Measurements from ENCODE around the gene BCL2L14. TPM values are rescaled to one million over a fixed set of nuclear protein-coding genes. Genes with fewer than 3 reads are reported as not detected.
A peak's percentile ranks its signal among the peaks of the same experiment; 100 is the strongest.

BCL2L14 gene, protein sequence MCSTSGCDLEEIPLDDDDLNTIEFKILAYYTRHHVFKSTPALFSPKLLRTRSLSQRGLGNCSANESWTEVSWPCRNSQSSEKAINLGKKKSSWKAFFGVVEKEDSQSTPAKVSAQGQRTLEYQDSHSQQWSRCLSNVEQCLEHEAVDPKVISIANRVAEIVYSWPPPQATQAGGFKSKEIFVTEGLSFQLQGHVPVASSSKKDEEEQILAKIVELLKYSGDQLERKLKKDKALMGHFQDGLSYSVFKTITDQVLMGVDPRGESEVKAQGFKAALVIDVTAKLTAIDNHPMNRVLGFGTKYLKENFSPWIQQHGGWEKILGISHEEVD
- polyA plus RNA-seq (2014; cell fraction: cytosol; rRNA removed): not detected in 2 replicates
- polyA plus RNA-seq (2014; cell fraction: nucleus; rRNA removed): not detected in 2 replicates

DNA sequence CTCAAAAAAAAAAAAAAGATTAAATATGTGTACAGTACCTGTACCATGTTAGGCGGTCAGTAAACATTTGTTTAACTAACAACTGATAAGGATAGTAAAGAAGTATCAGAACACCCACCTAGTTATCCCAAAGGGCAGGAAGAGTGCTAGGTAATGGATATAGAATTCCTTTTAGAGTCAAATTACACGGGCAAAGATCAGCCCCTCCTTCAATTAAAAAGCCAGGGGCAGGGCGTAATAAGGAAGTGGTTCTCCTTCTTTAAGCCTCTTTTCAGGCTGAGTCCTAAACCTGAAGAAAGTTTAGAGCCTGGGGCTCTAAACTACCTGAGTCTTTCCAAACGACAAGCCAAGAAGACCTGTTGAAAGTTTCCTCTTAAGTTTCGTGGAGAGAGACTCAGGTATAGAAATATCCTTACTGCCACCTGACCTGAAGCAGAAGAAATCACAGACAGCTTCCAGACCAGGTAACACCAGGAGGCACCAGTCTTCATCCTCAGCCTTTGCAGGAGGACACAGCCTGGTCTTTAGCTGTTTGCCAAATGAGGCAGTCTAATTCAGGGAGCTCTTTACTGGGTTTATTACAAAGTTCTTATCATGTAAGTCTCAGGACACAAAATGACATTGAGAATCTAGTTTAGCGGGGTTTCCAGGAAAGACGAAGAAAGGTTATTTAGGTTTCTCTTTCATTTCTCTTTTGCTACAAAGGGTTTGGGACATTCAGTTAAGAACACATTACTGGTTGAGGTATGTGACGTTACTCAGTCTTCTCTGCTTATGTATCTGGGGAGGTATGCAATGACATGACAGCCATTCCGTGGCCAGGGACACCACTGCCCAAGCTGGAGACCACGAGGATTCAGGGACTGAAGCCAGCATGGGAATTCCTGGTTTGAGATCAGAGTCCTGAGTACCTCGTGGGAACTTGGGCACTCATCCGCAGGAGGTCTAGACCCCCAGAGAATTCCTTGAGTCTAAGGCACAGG is at the start of gene BCL2L14:
BCL2L14 (plus strand) TSS at position 266 of the 983 bp plus-strand sequence. CDS start 8,367 bp downstream, outside the sequence.
- DNase-seq (ENCODE audit: low spot score): no peak

DNA sequence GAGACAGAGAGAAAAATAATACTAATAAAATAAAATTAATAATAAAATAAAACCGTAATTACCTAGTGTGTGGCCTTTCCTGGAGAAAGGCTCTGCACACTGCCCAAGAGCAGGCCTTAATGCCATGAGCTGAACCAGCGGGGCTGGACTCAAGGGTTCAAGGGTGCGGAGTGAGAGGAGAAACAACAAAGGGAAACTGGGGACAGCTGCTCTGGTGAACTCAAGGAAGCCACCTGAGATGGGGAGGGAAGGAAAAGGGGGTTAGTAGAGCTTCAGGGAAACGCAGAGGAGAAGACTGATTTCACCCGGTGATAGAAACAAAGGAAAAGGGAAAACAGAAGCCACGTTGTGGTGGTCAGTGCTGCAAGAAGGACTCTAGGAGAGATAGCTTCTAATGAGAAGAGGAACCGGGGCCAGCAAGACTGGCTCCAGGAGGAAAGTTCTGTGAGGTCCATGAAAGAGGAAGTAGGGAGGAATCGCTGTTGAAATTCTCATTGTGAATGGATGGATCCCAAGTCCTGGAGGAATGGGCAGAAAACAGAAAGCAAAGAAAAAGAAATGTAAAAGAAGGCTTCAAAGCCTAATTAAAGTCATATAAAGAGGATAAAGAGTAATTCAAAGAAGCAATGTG is 48.3 kb upstream of the BCL2L14 start:
- DNase-seq (ENCODE audit: low spot score): no peak

DNA sequence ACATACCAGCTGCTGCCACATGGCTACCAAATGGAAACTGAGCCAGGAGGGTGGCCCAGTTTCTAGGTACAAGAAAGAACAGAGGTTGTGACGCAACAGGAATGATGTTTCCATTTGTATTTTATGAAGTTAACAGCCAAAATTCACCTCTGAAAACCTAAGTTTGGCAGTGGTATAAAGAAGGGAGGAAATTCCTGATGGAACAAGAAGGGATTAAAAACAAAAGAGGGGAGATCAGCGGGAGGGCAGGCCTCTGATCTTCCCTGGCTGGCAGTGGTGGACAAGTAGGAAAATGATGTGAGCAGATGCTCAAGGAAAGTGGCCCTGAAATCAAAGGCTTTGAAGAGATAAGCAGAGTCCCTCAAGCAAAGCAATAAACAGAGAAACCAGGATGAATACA is 47.3 kb upstream of the BCL2L14 start:
- DNase-seq (ENCODE audit: low spot score): no peak

DNA sequence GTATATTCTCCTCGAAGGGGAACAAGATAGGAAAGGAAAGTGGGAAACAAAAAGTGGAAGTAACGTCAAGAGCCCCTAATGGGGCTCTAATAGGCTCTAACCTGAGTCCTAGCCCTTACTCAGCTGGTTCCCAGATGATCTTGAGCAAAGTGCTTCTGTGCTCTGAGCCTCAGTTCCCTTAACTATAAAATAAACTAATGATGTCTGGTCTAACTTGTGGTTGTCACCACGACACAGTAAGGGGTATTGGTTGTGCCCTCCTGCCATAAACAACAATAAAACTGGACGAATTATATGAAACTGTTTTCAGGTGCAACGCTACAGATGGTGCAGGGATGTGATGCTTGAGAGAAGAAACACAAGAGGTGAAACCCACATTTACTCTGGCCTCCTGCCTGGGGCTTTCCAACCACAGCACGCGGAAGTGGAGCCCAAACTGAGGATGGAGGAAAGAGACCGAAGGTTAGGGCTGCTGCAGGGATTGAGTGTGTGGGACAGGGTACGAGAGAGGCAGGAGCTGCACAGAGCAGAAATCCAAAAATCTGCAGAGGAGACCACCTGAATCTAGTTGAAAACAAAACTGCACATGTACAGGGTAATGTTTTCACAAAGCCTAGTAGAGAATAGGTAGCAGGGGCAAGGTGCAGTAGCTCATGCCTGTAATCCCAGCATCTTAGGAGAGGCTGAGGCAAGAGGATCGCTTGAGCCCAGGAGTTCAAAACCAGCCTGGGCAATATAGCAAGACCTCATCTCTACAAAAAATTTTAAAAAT is 45.6 kb upstream of the BCL2L14 start:
- DNase-seq (ENCODE audit: low spot score): no peak

DNA sequence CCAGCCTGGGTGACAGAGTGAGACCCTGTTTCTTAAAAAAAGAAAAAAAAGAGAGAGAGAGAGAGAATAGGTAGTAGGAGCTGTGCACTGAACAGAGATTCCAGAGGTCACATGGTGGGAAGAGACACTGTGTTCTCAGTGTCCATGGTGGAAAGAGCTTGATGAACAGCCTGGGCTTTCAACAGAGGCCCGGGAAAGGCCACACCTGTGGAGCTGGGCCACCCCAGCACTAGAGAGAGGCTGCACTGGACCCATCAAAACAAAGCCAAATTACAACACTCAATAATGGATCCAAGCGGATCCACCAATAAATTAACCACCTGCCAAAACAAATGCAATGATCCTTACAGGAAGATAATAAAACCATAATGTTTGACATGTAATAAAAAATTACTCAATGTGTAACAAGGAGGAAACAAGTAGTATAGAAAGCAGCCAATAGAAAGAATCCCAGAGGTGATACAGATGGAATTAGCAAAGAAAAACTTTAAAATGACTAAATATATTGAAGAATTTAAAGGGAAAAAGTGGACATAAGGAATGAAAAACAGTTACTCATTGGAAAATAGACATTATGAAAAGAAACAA is 44.8 kb upstream of the BCL2L14 start:
- DNase-seq (ENCODE audit: low spot score): no peak

DNA sequence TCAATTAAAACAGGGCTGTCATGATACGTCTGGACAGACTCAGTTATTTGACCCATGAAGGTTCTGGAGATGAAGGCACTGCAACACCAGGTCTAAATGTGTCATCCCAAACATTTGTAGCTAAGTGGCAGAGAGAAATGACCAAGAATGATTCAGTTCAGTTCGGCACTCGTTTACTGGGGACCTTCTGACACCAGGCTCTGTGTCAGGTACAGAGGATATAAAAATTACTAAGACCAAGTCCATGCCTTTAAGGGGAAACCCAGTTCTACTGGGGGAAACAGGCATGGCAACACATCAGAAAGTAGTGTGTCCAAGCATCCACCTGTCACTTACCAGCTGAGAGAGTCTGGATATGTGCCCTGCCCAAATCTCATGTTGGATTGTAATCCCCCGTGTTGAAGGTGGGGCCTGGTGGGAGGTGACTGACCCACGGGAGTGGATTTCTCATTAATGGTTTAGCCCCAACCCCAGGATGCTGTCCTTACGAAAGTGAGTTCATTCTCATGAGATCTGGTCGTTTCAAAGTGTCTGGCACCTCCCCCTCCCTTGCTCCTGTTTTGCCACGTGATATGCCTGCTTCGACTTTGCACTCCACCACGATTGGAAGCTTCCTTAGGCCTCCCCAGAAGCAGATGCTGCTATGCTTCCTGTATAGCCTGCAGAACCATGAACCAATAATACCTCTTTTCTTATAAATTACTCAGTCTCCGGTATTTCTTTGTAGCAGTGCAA is 41.9 kb upstream of the BCL2L14 start:
- no peak for DNase-seq (ENCODE audit: low spot score)

DNA sequence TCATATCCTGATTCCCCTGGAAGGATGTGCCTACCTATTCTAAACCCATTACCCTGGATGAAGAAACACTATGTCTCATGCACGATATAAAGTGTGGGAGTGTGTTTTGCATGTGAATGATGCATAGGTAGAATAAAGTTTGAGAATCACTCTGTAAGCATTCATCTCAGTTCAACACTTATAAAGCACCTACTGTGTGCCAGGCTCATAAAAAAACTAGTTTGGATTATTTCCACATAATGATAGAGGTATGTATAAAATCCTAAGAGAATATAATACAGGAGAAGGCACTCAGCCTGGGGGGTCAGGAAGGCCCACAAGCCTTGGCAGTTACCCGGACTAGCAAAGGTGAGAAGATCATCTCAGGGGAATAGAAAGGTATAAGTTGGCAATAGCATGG is 41.1 kb upstream of the BCL2L14 start:
- no peak for DNase-seq (ENCODE audit: low spot score)

DNA sequence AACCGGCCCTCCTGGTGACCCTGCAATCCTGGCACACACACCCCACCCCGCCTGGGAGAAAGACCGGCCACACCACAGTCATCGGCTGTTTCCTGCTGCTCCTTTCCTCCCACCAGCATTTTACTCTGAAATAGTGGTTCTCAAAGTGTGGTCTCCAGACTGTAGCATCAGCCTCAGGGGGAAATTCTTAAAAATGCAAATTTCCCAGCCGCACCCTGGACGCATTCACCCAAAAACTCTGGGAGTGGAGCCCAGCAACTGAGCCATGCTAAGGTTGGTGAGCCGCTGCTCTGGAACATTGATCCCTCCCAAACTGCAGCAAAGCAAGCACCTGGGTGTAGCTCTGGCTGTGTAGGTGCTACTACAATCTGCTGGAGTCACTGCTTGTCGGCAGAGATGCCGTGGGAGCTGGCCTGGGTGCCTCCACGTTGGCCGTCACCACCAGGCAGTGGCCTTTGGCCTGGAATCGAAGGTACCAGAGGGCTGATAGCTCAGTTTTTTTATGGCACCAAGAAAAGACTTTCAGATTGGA is 38.4 kb upstream of the BCL2L14 start:
- DNase-seq (ENCODE audit: low spot score): no peak

DNA sequence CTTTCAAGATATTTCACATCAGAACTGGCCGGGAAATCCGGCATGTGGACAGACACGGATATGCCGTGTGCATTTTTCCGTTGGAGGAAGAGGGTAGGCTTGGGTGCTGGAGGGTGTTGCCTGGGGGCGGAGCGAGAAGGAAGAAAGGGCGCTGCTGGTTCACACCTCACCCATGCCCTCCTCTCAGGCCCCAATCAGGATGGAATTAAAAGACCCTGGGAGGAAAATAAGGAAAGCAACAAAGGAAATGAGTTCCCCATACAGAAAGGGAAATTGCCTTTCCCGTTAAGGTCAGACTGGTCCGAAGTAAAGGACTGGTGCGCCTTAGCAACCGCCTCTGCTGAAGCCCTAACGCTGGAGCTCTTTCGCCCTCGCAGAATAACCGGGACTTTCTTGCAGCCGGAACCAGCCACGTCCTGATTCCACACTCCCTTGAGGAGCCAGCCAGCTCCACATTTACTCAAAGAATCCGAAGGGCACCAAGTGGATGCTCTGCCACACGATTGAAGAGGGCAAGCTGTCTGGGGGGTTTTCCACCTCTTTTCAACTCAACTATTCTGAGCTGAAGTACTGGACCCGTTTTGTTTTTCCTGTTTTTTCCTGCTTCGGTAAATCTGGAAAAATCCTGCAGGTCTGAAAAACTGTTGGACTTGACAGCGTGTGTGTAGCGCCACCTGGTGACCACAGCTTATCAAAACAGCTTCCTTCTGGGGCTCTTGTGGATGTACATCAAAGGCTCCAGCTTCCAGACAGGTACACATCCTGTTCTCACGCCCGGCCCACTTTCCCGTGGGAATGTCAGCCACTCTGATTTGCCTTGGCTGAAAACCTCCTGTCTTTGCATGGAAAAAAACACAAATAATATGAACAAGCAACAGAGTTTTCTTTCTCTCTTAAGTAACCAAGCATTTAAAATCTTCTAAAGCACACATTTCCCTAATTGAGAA is 37.6 kb upstream of the BCL2L14 start:
- DNase-seq (ENCODE audit: low spot score): peak; percentile 88

DNA sequence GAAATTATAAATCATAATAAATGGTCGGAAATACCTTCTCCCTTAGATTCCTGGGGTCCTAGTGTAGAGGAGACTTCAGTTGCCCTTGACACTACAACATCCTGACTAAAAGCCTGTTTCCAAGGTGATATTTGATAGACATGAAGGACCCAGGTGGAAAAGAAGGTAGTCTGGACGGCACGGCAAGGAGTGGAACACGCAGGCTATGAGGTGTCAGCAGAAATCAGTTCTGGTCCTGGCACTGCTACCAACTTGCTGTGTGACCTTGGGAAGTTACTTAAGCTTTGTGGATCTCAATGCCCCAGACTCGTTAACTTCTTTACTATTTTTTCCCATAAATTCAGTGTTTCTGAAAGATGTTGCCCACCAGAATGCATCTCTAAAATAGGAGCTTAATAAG is 36.9 kb upstream of the BCL2L14 start:
- DNase-seq (ENCODE audit: low spot score): no peak

DNA sequence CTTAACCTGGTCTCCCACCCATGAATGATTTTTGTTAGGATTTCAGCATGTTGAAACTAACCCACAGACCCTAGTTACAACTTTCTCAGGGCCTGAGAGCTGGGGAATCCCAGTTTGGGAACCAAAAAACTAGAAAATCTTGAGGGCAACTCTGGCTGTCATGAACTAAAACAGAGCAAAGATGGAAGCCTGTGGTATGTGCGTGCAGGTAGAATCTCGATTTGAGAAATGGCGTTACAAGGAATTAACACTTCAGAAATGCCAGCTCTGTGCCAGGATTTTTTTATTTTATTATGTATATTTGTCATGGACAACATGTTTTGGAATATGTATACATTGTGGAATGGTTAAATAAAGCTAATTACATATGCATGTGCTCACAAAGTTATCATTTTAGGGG is 36.4 kb upstream of the BCL2L14 start:
- no peak for DNase-seq (ENCODE audit: low spot score)

DNA sequence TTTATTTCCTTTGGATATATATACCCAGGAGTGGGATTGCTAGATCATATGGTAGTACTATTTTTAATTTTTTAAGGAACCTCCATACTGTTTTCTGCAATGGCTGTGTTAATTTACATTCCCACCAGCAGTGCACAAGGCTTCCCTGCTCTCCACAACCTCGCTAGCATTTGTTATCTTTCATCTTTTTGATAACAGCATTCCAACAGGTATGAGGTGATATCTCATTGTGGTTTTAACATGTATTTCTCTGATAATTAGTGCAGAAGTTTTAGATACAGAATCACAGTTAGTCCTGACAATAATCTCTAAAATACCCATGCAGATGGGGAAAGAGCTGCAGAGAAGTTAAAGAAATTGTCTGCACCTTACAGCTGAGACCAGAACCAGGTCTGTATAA is 35.5 kb upstream of the BCL2L14 start:
- no peak for DNase-seq (ENCODE audit: low spot score)

DNA sequence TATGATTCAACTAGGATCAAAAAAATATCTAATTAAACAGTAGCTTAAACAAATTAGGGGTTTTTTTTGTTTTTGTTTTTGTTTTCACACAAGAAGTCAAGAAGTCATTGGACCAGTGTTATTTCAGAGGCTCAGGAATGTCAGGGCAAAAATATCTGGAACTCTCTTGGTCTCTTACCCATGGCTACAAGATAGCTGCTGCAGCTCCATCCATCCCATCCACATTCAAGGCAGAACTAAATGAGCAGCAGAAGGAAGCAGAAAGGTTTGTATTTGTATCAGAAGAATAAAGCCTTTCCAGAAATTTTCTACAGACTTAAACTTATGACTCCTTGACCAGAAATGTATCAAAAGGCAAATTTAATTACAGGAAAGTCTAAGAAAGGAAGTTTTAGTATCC is 33.8 kb upstream of the BCL2L14 start:
- DNase-seq (ENCODE audit: low spot score): no peak

DNA sequence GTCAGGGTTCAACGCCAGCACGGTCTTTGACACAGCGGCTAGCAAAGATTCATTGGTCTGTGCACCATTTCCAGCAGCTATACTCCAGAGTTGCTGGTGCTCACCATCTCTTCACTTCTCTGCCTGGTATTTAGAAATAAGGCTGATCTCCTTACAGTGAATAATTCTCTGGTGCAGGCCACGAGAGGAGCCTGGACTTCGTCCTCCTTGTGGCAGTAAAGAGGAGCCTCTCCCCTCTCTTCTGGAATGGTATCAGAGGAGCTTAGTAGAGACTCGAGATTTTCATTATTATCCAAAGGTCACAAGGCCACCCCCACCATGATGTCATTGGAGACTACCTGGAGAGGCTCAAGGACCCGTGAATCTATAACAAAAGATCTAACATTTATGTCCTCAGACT is 30.8 kb upstream of the BCL2L14 start:
- DNase-seq (ENCODE audit: low spot score): no peak

DNA sequence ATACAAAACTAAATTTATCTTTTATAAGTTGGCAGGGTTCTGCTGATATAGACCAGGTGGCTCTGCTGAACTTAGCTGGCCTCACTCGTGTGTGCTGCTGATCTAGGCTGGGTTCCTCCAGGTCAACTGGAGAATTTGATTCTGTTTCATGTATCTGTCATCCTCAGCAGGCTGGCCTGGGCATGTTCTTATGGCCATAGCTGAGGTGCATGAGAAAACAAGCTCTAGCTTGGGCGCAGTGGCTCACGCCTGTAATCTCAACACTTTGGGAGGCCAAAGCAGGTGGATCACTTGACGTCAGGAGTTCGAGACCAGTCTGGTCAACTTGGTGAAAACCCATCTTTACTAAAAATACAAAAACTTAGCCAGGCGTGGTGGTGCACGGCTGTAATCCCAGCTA is 24.3 kb upstream of the BCL2L14 start:
- DNase-seq (ENCODE audit: low spot score): peak; percentile 73

DNA sequence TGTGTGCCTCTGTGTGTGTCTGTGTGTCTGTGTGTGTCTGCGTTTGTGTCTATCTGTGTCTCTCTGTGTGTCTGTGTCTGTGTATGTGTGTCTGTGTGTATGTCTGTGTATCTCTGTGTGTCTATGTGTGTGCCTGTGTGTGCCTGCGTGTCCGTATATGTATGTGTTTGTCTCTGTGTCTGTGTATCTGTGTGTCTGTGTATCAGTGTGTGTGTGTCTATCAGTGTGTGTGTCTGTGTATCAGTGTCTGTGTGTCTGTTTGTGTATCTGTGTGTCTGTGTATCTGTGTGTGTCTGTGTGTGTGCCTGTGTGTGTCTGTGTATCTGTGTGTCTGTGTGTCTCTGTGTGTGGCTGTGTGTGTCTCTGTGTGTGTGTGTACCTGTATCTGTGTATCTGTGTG is 23.1 kb upstream of the BCL2L14 start:
- no peak for DNase-seq (ENCODE audit: low spot score)

DNA sequence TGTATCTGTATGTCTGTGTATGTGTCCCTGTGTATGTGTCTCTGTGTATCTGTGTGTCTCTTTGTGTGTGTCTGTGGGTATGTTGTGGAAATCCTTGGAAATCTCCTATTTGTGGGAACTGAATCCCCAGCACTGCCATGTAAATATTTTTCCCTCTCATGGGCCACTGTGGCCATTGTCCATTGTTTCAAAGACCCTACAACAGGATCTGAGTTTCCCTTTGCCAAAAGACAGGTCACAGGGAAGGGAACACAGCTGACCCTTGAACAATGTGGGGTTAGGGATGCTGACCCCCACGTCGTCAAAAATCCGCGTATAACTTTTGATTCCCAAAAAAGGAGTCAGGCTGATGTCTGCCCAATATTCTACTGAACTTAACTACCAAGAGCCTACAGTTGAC is 22.5 kb upstream of the BCL2L14 start:
- DNase-seq (ENCODE audit: low spot score): no peak

DNA sequence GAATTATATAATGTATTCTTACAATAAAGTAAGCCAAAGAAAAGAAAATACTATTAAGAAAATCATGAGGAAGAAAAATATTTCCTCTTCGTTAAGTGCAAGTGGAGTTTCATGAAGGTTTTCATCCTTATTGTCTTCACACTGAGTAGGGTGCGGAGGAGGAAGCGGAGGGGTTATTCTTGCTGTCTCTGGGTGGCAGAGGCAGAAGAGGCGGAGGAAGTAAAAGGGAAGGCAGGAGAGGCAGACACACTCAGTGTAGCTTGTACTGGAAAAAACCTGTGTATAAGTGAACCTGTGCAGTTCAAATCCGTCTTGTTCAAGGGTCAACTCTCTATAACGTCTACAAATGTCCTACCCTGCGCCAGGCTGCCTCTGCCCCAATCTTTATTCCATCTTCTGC is 22.0 kb upstream of the BCL2L14 start:
- DNase-seq (ENCODE audit: low spot score): no peak

DNA sequence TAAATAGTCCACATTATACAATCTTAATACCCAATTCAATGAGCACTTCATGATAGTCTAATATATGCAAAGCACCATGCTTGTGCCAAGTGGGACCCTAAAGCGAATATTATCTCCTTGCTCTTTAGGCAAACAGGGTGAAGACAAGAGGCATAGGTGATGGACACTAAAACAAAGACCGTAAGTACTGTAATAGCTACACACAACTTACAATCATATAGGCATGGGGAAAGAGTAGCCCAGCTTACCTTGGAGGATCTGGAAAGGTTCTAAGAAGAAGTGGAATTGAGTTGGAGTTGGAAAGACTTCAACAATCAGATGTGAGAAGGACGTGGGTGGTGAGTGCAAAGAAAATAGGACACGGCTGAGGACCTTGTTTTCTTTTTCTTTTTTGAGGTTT is 19.1 kb upstream of the BCL2L14 start:
- no peak for DNase-seq (ENCODE audit: low spot score)
